ENCODE results near the gene FUT8. TPM values are rescaled to one million over a fixed set of nuclear protein-coding genes. Genes with fewer than 3 reads are reported as not detected.
A peak's percentile ranks its signal among the peaks of the same experiment; 100 is the strongest.

Gene FUT8
- total and polyA plus RNA-seq, 8 donors = 5.8 to 42.6 (median 20.3) TPM

- no peak overlapping the region for H3K4me3 ChIP-seq
- TF ChIP-seq CTCF (IDR thresholded peaks at IDR 0.05) = no peak
- no peaks in the 10 kb centered on the region for H3K4me1 ChIP-seq
- no peak for DNase-seq
- no peaks in the 10 kb centered on the region for H3K9me3 ChIP-seq
- no peak overlapping the region for H3K27ac ChIP-seq
- no peaks in the 10 kb centered on the region for H3K36me3 ChIP-seq
- ATAC-seq = no peak
- intact Hi-C loops (cut with DNase I) = no loop called here
- FAIRE-seq = no peak
- H3K27me3 ChIP-seq = no peaks in the 10 kb centered on the region
Measured at GRCh38 chr14:65787461-65787860, 374.9 kb downstream of the FUT8 start.

DNA sequence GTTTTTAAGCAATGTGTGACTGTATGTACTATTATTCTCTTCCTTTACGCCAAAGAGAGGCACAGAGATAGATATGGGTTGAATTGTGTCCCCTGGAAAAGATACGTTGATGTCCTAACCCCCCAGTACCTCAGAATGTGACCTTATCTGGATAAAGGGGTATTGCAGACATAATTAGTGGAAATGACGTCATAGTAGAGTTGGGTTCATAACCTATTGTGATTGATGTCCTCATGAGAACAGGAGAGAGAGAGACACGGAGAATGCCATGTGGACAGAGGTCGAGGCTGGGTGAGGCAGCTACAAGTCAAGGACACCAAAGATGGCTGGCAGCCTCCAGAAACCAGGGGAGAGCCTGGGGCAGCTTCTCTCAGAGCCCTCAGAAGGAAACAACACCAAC, 376.3 kb downstream of the FUT8 start:
- DNase-seq = no peak
- Histone ChIP-seq H3K4me1 (no peaks in the 10 kb centered on the region), H3K36me3 (no peaks in the 10 kb centered on the region), H3K27me3 (no peaks in the 10 kb centered on the region), H3K9me3 (no peaks in the 10 kb centered on the region), H3K27ac (no peak overlapping the region), H3K4me3 (no peak overlapping the region)
- FAIRE-seq = no peak
- no peak for TF ChIP-seq CTCF (IDR thresholded peaks at IDR 0.05)
- intact Hi-C loops (cut with DNase I) = no loop called here
- ATAC-seq = no peak
- WGBS, 2 donors = 80 to 85% methylated on average over 5 of the region's 5 CpGs

DNA sequence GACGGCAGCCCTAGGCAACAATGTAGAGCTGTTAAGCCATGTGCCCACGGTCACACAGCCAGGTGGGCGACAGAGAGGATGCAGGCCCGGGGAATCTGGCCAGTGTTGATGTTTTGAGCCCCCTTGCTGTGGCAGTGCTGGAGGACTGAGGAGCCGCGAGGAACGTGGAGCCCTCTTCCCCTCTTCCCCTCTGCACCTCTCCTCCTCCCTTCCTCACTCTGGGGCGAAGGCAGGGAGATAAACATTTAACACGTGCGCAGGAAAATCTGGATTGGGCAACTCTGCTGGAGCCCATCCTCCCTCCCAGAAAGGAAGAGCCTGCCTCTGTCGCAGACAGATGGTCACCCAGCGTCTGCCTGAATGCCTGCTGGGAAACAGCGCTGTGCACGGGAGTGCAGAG, 376.8 kb downstream of the FUT8 start:
- TF ChIP-seq CTCF (IDR thresholded peaks at IDR 0.05) = no peak
- ATAC-seq = peak in 2 of 4 donors; percentile 37 to 54
- intact Hi-C loops (cut with DNase I) = no loop called here
- Histone ChIP-seq H3K36me3 (no peaks in the 10 kb centered on the region), H3K9me3 (no peaks in the 10 kb centered on the region), H3K27ac (no peak overlapping the region), H3K27me3 (no peaks in the 10 kb centered on the region), H3K4me3 (no peak overlapping the region), H3K4me1 (no peaks in the 10 kb centered on the region)
- WGBS, 2 donors = 83 to 87% methylated on average over 14 of the region's 14 CpGs
- DNase-seq = no peak
- no peak for FAIRE-seq

- TF ChIP-seq CTCF (IDR thresholded peaks at IDR 0.05) = no peak
- 74 to 87% methylated on average over 7 of the region's 7 CpGs for WGBS, 2 donors
- ATAC-seq = no peak
- H3K9me3 ChIP-seq = no peaks in the 10 kb centered on the region
- no peak overlapping the region for H3K4me3 ChIP-seq
- peaks cover 0 to 8% (median 0%) of the 10 kb centered on the region in 3 donors for H3K4me1 ChIP-seq
- no peak for DNase-seq
- no peak for FAIRE-seq
- H3K36me3 ChIP-seq = no peaks in the 10 kb centered on the region
- no peaks in the 10 kb centered on the region for H3K27me3 ChIP-seq
- intact Hi-C loops (cut with DNase I) = no loop called here
- H3K27ac ChIP-seq = no peak overlapping the region
Measured at GRCh38 chr14:65790172-65790815, 377.8 kb downstream of the FUT8 start.

- H3K36me3 ChIP-seq = no peaks in the 10 kb centered on the region
- FAIRE-seq = no peak
- no peaks in the 10 kb centered on the region for H3K27me3 ChIP-seq
- no peaks in the 10 kb centered on the region for H3K9me3 ChIP-seq
- intact Hi-C loops (cut with DNase I) = no loop called here
- H3K27ac ChIP-seq = no peak overlapping the region
- no peak for DNase-seq
- 83 to 92% methylated on average over 14 of the region's 14 CpGs for WGBS, 2 donors
- no peak overlapping the region for H3K4me3 ChIP-seq
- TF ChIP-seq CTCF (IDR thresholded peaks at IDR 0.05) = no peak
- ATAC-seq = no peak
- peaks cover 0 to 9% (median 0%) of the 10 kb centered on the region in 3 donors for H3K4me1 ChIP-seq
Measured at GRCh38 chr14:65791191-65791981, 378.9 kb downstream of the FUT8 start.

Measured in pancreas (tissue), 10 donors.